ENCODE results near the gene F12. TPM values are rescaled to one million over a fixed set of nuclear protein-coding genes. Genes with fewer than 3 reads are reported as not detected.

F12 gene
- total RNA-seq, 1 experiment from 2014 or later = not detected

DNA sequence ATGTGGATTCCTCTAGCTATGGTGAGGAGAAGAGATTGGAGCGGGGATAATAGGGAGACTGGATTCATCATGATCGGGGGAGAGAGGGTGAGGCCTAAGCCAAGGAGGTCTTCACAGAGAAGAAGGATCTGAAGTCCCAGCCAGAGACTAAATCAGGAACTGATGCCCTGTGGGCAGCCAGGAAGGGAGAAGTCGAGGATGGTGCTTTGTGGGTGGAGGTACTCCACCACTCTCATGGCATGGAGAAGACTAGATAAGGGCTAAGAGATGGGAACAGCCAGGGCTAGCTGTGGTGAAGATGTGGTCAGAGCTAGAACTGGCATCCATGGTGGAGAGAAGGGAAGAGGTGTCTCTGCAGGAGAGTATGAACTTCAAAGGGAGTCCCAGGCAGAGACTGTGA is 54.7 kb downstream of the F12 start:
- Histone ChIP-seq H3K27ac (ENCODE audit: low read depth, low read length, poor library complexity, severe bottlenecking) (no peak overlapping the region), H3K9me3 (ENCODE audit: low read depth, low read length, poor library complexity, severe bottlenecking) (no peaks in the 10 kb centered on the region), H3K4me1 (ENCODE audit: insufficient read depth, low read length, poor library complexity, severe bottlenecking) (peaks cover 4% of the 10 kb centered on the region), H3K27me3 (replicated peaks; ENCODE audit: insufficient read depth, low read depth, low read length, poor library complexity) (no peaks in the 10 kb centered on the region), H3K36me3 (ENCODE audit: insufficient read depth, low read length, poor library complexity, severe bottlenecking) (no peaks in the 10 kb centered on the region), H3K4me3 (ENCODE audit: low read depth, low read length, poor library complexity, severe bottlenecking) (no peak overlapping the region)
- CTCF ChIA-PET = no interaction called here
- no TSS peak for BruUV-seq (replicated peaks)
- TF ChIP-seq CTCF (conservative IDR thresholded peaks at IDR 0.05; ENCODE audit: low read depth, low read length) = no peak
- TF ChIP-seq EZH2 (IDR thresholded peaks at IDR 0.05; ENCODE audit: borderline replicate concordance, low read depth, low read length, poor library complexity, severe bottlenecking) = no peak
- no peak for DNase-seq (ENCODE audit: low spot score)
- POLR2A ChIA-PET (ENCODE audit: low non-redundant PET) = no interaction called here
- intact Hi-C loops (cut with micrococcal nuclease; ENCODE audit: unreplicated experiment) = no loop called here

- Histone ChIP-seq H3K4me1 (ENCODE audit: insufficient read depth, low read length, poor library complexity, severe bottlenecking) (peaks cover 7% of the 10 kb centered on the region), H3K4me3 (ENCODE audit: low read depth, low read length, poor library complexity, severe bottlenecking) (no peak overlapping the region), H3K36me3 (ENCODE audit: insufficient read depth, low read length, poor library complexity, severe bottlenecking) (no peaks in the 10 kb centered on the region), H3K27me3 (replicated peaks; ENCODE audit: insufficient read depth, low read depth, low read length, poor library complexity) (no peaks in the 10 kb centered on the region), H3K9me3 (ENCODE audit: low read depth, low read length, poor library complexity, severe bottlenecking) (no peaks in the 10 kb centered on the region), H3K27ac (ENCODE audit: low read depth, low read length, poor library complexity, severe bottlenecking) (no peak overlapping the region)
- CTCF ChIA-PET = no interaction called here
- intact Hi-C loops (cut with micrococcal nuclease; ENCODE audit: unreplicated experiment) = no loop called here
- BruUV-seq (replicated peaks) = no TSS peak
- no peak for TF ChIP-seq CTCF (conservative IDR thresholded peaks at IDR 0.05; ENCODE audit: low read depth, low read length)
- TF ChIP-seq EZH2 (IDR thresholded peaks at IDR 0.05; ENCODE audit: borderline replicate concordance, low read depth, low read length, poor library complexity, severe bottlenecking) = no peak
- POLR2A ChIA-PET (ENCODE audit: low non-redundant PET) = no interaction called here
- no peak for DNase-seq (ENCODE audit: low spot score)
Measured at GRCh38 chr5:177354256-177354655, 55.1 kb downstream of the F12 start.

DNA sequence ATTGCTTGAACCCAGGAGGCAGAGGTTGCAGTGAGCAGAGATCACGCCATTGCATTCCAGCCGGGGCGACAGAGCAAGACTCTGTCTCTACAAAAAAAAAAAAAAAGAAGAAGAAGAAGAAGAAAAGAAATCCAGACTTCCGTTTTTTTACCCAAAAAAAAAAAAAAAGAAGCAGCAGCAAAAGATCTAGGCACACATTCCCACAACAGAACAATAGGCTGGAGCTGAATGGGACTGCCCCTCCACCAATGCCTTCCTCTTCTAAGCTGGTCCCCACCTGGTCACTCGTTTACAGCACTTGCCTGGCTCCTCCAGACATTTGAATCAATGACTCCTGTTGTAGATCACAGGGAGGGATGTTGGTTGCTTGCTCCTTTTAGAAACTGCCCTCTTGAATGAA is 56.3 kb downstream of the F12 start:
- CTCF ChIA-PET = no interaction called here
- Histone ChIP-seq H3K27ac (ENCODE audit: low read depth, low read length, poor library complexity, severe bottlenecking) (no peak overlapping the region), H3K36me3 (ENCODE audit: insufficient read depth, low read length, poor library complexity, severe bottlenecking) (no peaks in the 10 kb centered on the region), H3K27me3 (replicated peaks; ENCODE audit: insufficient read depth, low read depth, low read length, poor library complexity) (no peaks in the 10 kb centered on the region), H3K9me3 (ENCODE audit: low read depth, low read length, poor library complexity, severe bottlenecking) (no peaks in the 10 kb centered on the region), H3K4me1 (ENCODE audit: insufficient read depth, low read length, poor library complexity, severe bottlenecking) (peaks cover 8% of the 10 kb centered on the region), H3K4me3 (ENCODE audit: low read depth, low read length, poor library complexity, severe bottlenecking) (no peak overlapping the region)
- BruUV-seq (replicated peaks) = no TSS peak
- no peak for TF ChIP-seq CTCF (conservative IDR thresholded peaks at IDR 0.05; ENCODE audit: low read depth, low read length)
- TF ChIP-seq EZH2 (IDR thresholded peaks at IDR 0.05; ENCODE audit: borderline replicate concordance, low read depth, low read length, poor library complexity, severe bottlenecking) = no peak
- POLR2A ChIA-PET (ENCODE audit: low non-redundant PET) = no interaction called here
- DNase-seq (ENCODE audit: low spot score) = no peak
- intact Hi-C loops (cut with micrococcal nuclease; ENCODE audit: unreplicated experiment) = no loop called here

Other genes starting within 250 kb of the F12 start
- gene RAB24, start 105.8 kb downstream of the F12 start, total RNA-seq (2021) = 16.0 and 19.2 TPM in 2 replicates
- gene PRELID1, start 105.8 kb downstream of the F12 start, total RNA-seq (2021) = 169 and 194 TPM in 2 replicates
- 15.1 and 19.4 TPM in 2 replicates for gene MXD3, start 97.7 kb downstream of the F12 start, total RNA-seq (2021)
- gene LMAN2, start 57.9 kb downstream of the F12 start, total RNA-seq (2021) = 97.7 and 98.4 TPM in 2 replicates
- gene RGS14, start 51.6 kb downstream of the F12 start, total RNA-seq (2021) = 3.1 and 6.5 TPM in 2 replicates
- not detected in 2 replicates for gene SLC34A1, start 25.1 kb downstream of the F12 start, total RNA-seq (2021)
- gene PFN3, start 8.9 kb downstream of the F12 start, total RNA-seq (2021) = not detected in 2 replicates
- 32.1 and 38.1 TPM in 2 replicates for gene GRK6, start 17.1 kb upstream of the F12 start, total RNA-seq (2021)
- gene PRR7, start 37.2 kb upstream of the F12 start, total RNA-seq (2021) = 3.0 and 5.3 TPM in 2 replicates
- gene DBN1, start 64.1 kb upstream of the F12 start, total RNA-seq (2021) = 271 and 286 TPM in 2 replicates
- gene PDLIM7, start 88.0 kb upstream of the F12 start, total RNA-seq (2021) = 116 and 132 TPM in 2 replicates
- 13.1 and 15.0 TPM in 2 replicates for gene DOK3, start 100.3 kb upstream of the F12 start, total RNA-seq (2021)
- 82.3 and 87.7 TPM in 2 replicates for gene DDX41, start 107.4 kb upstream of the F12 start, total RNA-seq (2021)
- 43.8 and 53.5 TPM in 2 replicates for gene FAM193B, start 145.0 kb upstream of the F12 start, total RNA-seq (2021)
- gene TMED9, start 182.6 kb upstream of the F12 start, total RNA-seq (2021) = 88.6 and 90.1 TPM in 2 replicates
- gene B4GALT7, start 190.6 kb upstream of the F12 start, total RNA-seq (2021) = 15.0 and 17.3 TPM in 2 replicates

Data from A673 (cell line).